HCT116 (cell line): ENCODE results near the gene PCSK2. TPM values are rescaled to one million over a fixed set of nuclear protein-coding genes. Genes with fewer than 3 reads are reported as not detected.

Experiments
- ATAC-seq: fragments of 200-7000 bp; cut with Tn5 transposase; 2 replicates; pipeline ENCODE4 v1.9.1; 2020; ENCODE audit warnings: mild to moderate bottlenecking, moderate library complexity
- BruUV-seq: library from RNA; stranded (reverse); fragments of 400-500 nt; replicated peaks from 2 replicates; lab custom pipeline; 2021; lab: Mats Ljungman, UMichigan
- CTCF ChIA-PET: fragments of 300-600 bp; sonication (Branson Sonifier 250); formaldehyde crosslinking; loops from one replicate; lab custom pipeline; 2021; ENCODE audit warnings: antibody characterized with exemption; lab: Charles Lee
- POLR2A ChIA-PET: fragments of 300-600, 350-600 bp; sonication (Branson Sonifier 250); formaldehyde crosslinking; loops from one replicate; lab custom pipeline; 2021; ENCODE audit warnings: antibody characterized with exemption; lab: Charles Lee
- RAD21 ChIA-PET, 2 experiments: fragments of 300-600 bp; sonication (Branson Sonifier 250); formaldehyde crosslinking; loops; one replicate each; lab custom pipeline; 2023; ENCODE audit warnings: low total read pairs in 2 of 2; ENCODE audit not compliant: uncharacterized antibody in 2 of 2, unreplicated experiment in 2 of 2, low non-redundant PET in 1 of 2; lab: Charles Lee
- DNase-seq: peaks from one replicate; pipeline ENCODE4 v3.0.0-alpha.2; 2010; ENCODE audit warnings: low read depth, low spot score
- H2AFZ ChIP-seq: fragments of 200-600 bp; shearing (Covaris generic), sonication (generic); 2 replicates; pipeline ENCODE4 v1.6.1; 2017; ENCODE audit warnings: low read depth, mixed run types, mixed read lengths, antibody characterized with exemption, low read length; ENCODE audit not compliant: poor library complexity, severe bottlenecking
- H3K27ac ChIP-seq: 2 replicates; pipeline ENCODE4 v1.5.1; 2012; ENCODE audit warnings: low read depth, low read length
- H3K27me3 ChIP-seq: fragments of 200-600 bp; sonication (generic); 2 replicates; pipeline ENCODE4 v1.6.1; 2016; ENCODE audit warnings: mixed run types, low read length, mixed read lengths; ENCODE audit not compliant: insufficient read depth
- H3K36me3 ChIP-seq, 2 experiments: fragments of 200-500 bp in 1 of 2; fragments of 200-600 bp in 1 of 2; sonication (Bioruptor generic) in 1 of 2; sonication (generic) in 1 of 2; 2 replicates each; pipeline versions ENCODE4 v1.5.1 to v1.6.1; 2014 to 2016; ENCODE audit warnings: low read length in 2 of 2, inconsistent platforms in 1 of 2, mixed read lengths in 1 of 2, mixed run types in 1 of 2; ENCODE audit not compliant: insufficient read depth in 2 of 2, control insufficient read depth in 1 of 2
- H3K4me1 ChIP-seq, 2 experiments: fragments of 200-600 bp in 1 of 2; sonication (generic) in 1 of 2; 2 replicates each; pipeline versions ENCODE4 v1.5.1 to v1.6.1; 2012 to 2017; ENCODE audit warnings: low read length in 2 of 2, inconsistent platforms in 1 of 2, mild to moderate bottlenecking in 1 of 2, mixed read lengths in 1 of 2, mixed run types in 1 of 2, moderate library complexity in 1 of 2; ENCODE audit not compliant: insufficient read depth in 2 of 2, control insufficient read depth in 1 of 2
- H3K4me2 ChIP-seq: fragments of 200-600 bp; sonication (generic); 2 replicates; pipeline ENCODE4 v1.6.1; 2017; ENCODE audit warnings: mixed run types, low read length, mixed read lengths
- H3K4me3 ChIP-seq, 2 experiments: fragments of 200-600 bp in 1 of 2; sonication (generic) in 1 of 2; replicated peaks in 1 of 2; 2 replicates each; pipeline ENCODE4 v1.5.1; 2011 to 2016; ENCODE audit warnings: low read length in 2 of 2, control low read depth in 1 of 2, low read depth in 1 of 2, mild to moderate bottlenecking in 1 of 2, mixed read lengths in 1 of 2, mixed run types in 1 of 2
- H3K79me2 ChIP-seq: fragments of 200-600 bp; sonication (generic); 2 replicates; pipeline ENCODE4 v1.6.1; 2017; ENCODE audit warnings: mild to moderate bottlenecking, mixed run types, low read length, moderate library complexity, mixed read lengths; ENCODE audit not compliant: insufficient read depth
- H3K9ac ChIP-seq: fragments of 200-600 bp; sonication (generic); 2 replicates; pipeline ENCODE4 v1.6.1; 2016; ENCODE audit warnings: low read length, mixed read lengths
- H3K9me2 ChIP-seq: fragments of 200-600 bp; sonication (generic), shearing (Covaris generic); 2 replicates; pipeline ENCODE4 v1.6.1; 2017; ENCODE audit warnings: mixed run types, mild to moderate bottlenecking, moderate library complexity; ENCODE audit not compliant: insufficient read depth
- H3K9me3 ChIP-seq, 2 experiments: fragments of 200-500 bp in 1 of 2; fragments of 200-600 bp in 1 of 2; sonication (Bioruptor generic) in 1 of 2; sonication (generic) in 1 of 2; 2 replicates each; pipeline ENCODE4 v1.6.1; 2014 to 2017; ENCODE audit warnings: low read length in 2 of 2, mixed read lengths in 2 of 2, inconsistent platforms in 1 of 2, low read depth in 1 of 2, mild to moderate bottlenecking in 1 of 2, mixed run types in 1 of 2, moderate library complexity in 1 of 2; ENCODE audit not compliant: control insufficient read depth in 1 of 2, insufficient read depth in 1 of 2
- H4K20me1 ChIP-seq: fragments of 200-600 bp; sonication (generic), shearing (Covaris generic); 2 replicates; pipeline ENCODE4 v1.6.1; 2017; ENCODE audit warnings: mixed run types, mild to moderate bottlenecking, moderate library complexity; ENCODE audit not compliant: insufficient read depth
- FOSL1 ChIP-seq: IDR thresholded peaks from 2 replicates; pipeline ENCODE4 v1.6.1; 2012; ENCODE audit warnings: low read depth
- JUND ChIP-seq: IDR thresholded peaks from 2 replicates; pipeline ENCODE4 v1.6.1; 2012
- POLR2A ChIP-seq: IDR thresholded peaks from 2 replicates; pipeline ENCODE4 v1.7.0; 2011; ENCODE audit warnings: borderline replicate concordance; ENCODE audit not compliant: insufficient read depth, insufficient read length; ENCODE audit errors: extremely low read depth
- RAD21 ChIP-seq: IDR thresholded peaks from 2 replicates; pipeline ENCODE4 v1.6.1; 2012; ENCODE audit warnings: low read depth, mild to moderate bottlenecking
- SIN3A ChIP-seq: IDR thresholded peaks from 2 replicates; pipeline ENCODE4 v1.6.1; 2012; ENCODE audit warnings: low read depth
- SRF ChIP-seq: IDR thresholded peaks from 2 replicates; pipeline ENCODE4 v1.6.1; 2012; ENCODE audit warnings: low read depth
- TCF7L2 ChIP-seq: IDR thresholded peaks from 2 replicates; pipeline ENCODE4 v1.7.0; 2011; ENCODE audit warnings: borderline replicate concordance, inconsistent platforms; ENCODE audit not compliant: insufficient read depth, insufficient read length; ENCODE audit errors: extremely low read depth
- ZFX ChIP-seq: fragments of 450-650 bp; IDR thresholded peaks from 2 replicates; pipeline ENCODE4 v1.6.1; 2017
- intact Hi-C: fragments of 100-400 bp; cut with micrococcal nuclease; formaldehyde crosslinking; loops from 2 replicates; pipeline ENCODE4 v1.10.0; 2022
- total RNA-seq: library from RNA; stranded (reverse); gene quantifications from one replicate; pipeline ENCODE4 v1.2.1, GENCODE V29; 2021; ENCODE audit not compliant: unreplicated experiment
- TF ChIP-seq, protein P1 (sequence below): IDR thresholded peaks from 2 replicates; pipeline ENCODE4 v1.6.1; 2012; ENCODE audit warnings: low read depth
- TF ChIP-seq, protein P2 (sequence below), 3 experiments: fragments of 200-600 bp in 1 of 3; sonication (generic) in 1 of 3; IDR thresholded peaks in 2 of 3; conservative IDR thresholded peaks in 1 of 3; 2 replicates each; pipeline ENCODE4 v1.5.1; 2012 to 2017; ENCODE audit warnings: low read depth in 2 of 3, low read length in 2 of 3, antibody characterized with exemption in 1 of 3, borderline replicate concordance in 1 of 3, control low read depth in 1 of 3, mild to moderate bottlenecking in 1 of 3, mixed read lengths in 1 of 3, mixed run types in 1 of 3, moderate library complexity in 1 of 3; ENCODE audit not compliant: insufficient read depth in 1 of 3
- TF ChIP-seq, protein P3 (sequence below): IDR thresholded peaks from 2 replicates; pipeline ENCODE4 v1.6.1; 2012

Gene PCSK2
- total RNA-seq, 1 experiment from 2014 or later: not detected

DNA sequence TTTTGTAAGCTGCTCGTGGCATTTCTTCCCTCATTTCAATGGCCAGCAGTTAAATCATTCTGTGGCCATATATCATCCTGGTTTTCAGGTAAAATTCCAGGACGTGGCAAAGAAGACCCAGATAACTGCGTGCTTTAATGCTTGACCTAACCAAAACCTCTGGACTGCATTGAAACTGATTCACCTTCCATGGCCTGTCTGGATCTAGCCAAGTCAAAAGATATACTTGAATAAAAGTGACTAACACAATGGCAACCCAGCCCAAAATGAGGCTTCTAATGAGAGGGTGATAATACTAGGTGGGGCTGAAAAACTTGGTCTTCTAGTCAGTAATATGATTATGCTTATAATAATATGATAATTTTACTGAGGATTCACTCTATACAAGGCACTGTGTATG is 16.5 kb upstream of the PCSK2 start:
- peaks cover 0 to 6% of the 10 kb centered on the region in 2 experiments; a peak in 2 of 4 replicates for H3K4me1 ChIP-seq
- no peak for DNase-seq
- TF ChIP-seq, protein P1, sequence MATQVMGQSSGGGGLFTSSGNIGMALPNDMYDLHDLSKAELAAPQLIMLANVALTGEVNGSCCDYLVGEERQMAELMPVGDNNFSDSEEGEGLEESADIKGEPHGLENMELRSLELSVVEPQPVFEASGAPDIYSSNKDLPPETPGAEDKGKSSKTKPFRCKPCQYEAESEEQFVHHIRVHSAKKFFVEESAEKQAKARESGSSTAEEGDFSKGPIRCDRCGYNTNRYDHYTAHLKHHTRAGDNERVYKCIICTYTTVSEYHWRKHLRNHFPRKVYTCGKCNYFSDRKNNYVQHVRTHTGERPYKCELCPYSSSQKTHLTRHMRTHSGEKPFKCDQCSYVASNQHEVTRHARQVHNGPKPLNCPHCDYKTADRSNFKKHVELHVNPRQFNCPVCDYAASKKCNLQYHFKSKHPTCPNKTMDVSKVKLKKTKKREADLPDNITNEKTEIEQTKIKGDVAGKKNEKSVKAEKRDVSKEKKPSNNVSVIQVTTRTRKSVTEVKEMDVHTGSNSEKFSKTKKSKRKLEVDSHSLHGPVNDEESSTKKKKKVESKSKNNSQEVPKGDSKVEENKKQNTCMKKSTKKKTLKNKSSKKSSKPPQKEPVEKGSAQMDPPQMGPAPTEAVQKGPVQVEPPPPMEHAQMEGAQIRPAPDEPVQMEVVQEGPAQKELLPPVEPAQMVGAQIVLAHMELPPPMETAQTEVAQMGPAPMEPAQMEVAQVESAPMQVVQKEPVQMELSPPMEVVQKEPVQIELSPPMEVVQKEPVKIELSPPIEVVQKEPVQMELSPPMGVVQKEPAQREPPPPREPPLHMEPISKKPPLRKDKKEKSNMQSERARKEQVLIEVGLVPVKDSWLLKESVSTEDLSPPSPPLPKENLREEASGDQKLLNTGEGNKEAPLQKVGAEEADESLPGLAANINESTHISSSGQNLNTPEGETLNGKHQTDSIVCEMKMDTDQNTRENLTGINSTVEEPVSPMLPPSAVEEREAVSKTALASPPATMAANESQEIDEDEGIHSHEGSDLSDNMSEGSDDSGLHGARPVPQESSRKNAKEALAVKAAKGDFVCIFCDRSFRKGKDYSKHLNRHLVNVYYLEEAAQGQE: no peak
- TF ChIP-seq, protein P2, sequence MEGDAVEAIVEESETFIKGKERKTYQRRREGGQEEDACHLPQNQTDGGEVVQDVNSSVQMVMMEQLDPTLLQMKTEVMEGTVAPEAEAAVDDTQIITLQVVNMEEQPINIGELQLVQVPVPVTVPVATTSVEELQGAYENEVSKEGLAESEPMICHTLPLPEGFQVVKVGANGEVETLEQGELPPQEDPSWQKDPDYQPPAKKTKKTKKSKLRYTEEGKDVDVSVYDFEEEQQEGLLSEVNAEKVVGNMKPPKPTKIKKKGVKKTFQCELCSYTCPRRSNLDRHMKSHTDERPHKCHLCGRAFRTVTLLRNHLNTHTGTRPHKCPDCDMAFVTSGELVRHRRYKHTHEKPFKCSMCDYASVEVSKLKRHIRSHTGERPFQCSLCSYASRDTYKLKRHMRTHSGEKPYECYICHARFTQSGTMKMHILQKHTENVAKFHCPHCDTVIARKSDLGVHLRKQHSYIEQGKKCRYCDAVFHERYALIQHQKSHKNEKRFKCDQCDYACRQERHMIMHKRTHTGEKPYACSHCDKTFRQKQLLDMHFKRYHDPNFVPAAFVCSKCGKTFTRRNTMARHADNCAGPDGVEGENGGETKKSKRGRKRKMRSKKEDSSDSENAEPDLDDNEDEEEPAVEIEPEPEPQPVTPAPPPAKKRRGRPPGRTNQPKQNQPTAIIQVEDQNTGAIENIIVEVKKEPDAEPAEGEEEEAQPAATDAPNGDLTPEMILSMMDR (IDR thresholded peaks at IDR 0.05 in 2 of 3, conservative IDR thresholded peaks at IDR 0.05 in 1 of 3; ENCODE audit: borderline replicate concordance in 1 of 3, insufficient read depth in 1 of 3, low read depth in 2 of 3, low read length in 2 of 3): no peak
- TF ChIP-seq, protein P3, sequence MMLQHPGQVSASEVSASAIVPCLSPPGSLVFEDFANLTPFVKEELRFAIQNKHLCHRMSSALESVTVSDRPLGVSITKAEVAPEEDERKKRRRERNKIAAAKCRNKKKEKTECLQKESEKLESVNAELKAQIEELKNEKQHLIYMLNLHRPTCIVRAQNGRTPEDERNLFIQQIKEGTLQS: no peak
- no peak for TF ChIP-seq JUND
- no peak for TF ChIP-seq FOSL1
- TF ChIP-seq TCF7L2: no peak
- no peak for TF ChIP-seq SIN3A
- no peak for TF ChIP-seq RAD21
- TF ChIP-seq SRF: no peak
- TF ChIP-seq ZFX: no peak
- no peak for TF ChIP-seq POLR2A
- H2AFZ ChIP-seq: no peak overlapping the region
- BruUV-seq: no TSS peak
- intact Hi-C loops: no loop called here
- H3K9me3 ChIP-seq: no peaks in the 10 kb centered on the region
- CTCF ChIA-PET: no interaction called here
- H3K27me3 ChIP-seq: 0 out of 2 replicates have a peak, but pooled peaks cover 3% of the 10 kb centered on the region
- no peak for ATAC-seq
- H3K4me3 ChIP-seq: no peak overlapping the region
- POLR2A ChIA-PET: no interaction called here
- H4K20me1 ChIP-seq: no peaks in the 10 kb centered on the region
- no peaks in the 10 kb centered on the region for H3K36me3 ChIP-seq
- no peaks in the 10 kb centered on the region for H3K9me2 ChIP-seq
- H3K27ac ChIP-seq: no peak overlapping the region
- peak overlapping the region; percentile 20; the same call in 1 of the 2 replicates for H3K4me2 ChIP-seq
- RAD21 ChIA-PET: no interaction called here
- H3K9ac ChIP-seq: no peak overlapping the region
- H3K79me2 ChIP-seq: no peaks in the 10 kb centered on the region
